Measurements from ENCODE around the gene NBEA.

Gene NBEA

DNA sequence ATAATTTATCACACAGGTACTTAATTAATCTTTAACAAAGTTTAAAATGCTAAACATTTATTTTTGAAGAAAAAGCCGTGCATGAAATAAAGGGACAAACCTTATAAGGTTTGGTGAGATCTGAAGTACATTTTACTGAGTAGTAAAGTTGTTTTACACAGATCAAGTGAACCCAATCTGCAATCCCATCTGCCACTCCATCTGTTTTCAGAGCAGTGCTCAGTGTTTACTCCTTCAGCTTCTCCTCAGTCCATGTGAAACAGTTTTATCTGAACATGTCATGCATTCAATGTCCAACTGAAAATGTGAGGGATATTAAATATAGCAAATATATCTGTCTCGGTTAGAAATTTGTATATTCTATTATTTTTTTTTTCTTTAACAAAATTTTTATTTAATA, 367.6 kb downstream of the NBEA start:
- no peak for TF ChIP-seq JUND (IDR thresholded peaks at IDR 0.05; ENCODE audit: low read depth)
- in situ Hi-C loops (cut with HindIII; ENCODE audit: low pct_unique_long_range_greater_than_20kb, low sequenced_read_pairs): no loop called here
- no peak for DNase-seq (ENCODE audit: low read depth in 1 of 2, low spot score in 1 of 2)

DNA sequence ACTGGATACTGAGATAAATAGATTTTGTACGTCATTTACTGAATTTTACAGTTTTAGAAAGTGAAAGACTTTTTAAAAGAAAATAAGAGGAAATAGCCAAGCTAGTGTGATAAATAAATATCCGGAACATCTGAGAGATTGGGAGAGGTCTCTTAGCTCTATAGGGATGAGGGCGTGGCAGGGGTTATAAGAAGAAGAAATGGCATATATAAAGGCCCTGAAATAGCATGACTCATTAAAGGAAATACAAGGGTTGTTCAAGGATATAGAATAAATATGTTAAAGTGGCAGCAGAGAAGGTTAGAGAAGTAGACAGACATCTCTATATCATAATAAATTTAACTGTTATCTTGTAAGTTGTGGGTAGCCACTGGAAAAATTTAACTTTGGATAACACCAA, 390.1 kb downstream of the NBEA start:
- DNase-seq (ENCODE audit: low read depth in 1 of 2, low spot score in 1 of 2): no peak
- TF ChIP-seq JUND (IDR thresholded peaks at IDR 0.05; ENCODE audit: low read depth): no peak
- in situ Hi-C loops (cut with HindIII; ENCODE audit: low pct_unique_long_range_greater_than_20kb, low sequenced_read_pairs): no loop called here

DNA sequence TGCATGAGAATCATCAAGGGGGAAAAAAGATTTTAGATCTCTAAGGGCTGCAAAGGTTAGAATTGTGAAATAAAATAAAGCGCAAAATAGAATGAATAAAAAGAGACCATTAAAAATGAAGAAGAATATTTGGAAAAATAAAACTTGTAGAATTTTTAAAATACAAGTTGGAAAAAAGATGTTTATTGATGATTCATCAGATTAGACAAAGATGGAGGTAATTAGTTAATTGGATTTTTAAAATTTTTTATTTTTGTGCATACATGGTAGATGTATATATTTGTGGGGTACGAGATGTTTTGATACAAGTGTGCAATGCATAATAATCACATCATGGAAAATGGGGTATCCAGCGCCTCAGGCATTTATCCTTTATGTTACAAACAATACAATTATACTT, 391.1 kb downstream of the NBEA start:
- no peak for TF ChIP-seq JUND (IDR thresholded peaks at IDR 0.05; ENCODE audit: low read depth)
- in situ Hi-C loops (cut with HindIII; ENCODE audit: low pct_unique_long_range_greater_than_20kb, low sequenced_read_pairs): no loop called here
- no peak for DNase-seq (ENCODE audit: low read depth in 1 of 2, low spot score in 1 of 2)

DNA sequence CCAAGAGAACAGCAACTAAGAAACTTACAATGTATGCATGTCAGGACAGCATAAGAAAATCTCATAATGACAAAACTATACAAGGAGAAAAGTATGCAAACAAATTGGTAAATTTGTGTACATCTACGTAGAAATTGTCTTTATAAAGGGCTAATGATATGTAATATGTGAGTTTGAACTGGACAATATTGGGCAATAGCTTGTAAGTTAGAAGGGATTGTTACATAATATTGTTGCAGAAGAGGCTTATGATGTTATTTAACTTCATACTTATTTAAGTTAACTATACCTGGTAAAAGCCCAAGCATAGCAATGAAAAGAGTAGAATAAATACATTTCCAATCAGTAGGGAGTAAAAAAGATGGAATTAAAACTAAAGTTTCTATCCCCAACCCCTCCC, 400.4 kb downstream of the NBEA start:
- DNase-seq (ENCODE audit: low read depth in 1 of 2, low spot score in 1 of 2): no peak
- TF ChIP-seq JUND (IDR thresholded peaks at IDR 0.05; ENCODE audit: low read depth): no peak
- in situ Hi-C loops (cut with HindIII; ENCODE audit: low pct_unique_long_range_greater_than_20kb, low sequenced_read_pairs): no loop called here

DNA sequence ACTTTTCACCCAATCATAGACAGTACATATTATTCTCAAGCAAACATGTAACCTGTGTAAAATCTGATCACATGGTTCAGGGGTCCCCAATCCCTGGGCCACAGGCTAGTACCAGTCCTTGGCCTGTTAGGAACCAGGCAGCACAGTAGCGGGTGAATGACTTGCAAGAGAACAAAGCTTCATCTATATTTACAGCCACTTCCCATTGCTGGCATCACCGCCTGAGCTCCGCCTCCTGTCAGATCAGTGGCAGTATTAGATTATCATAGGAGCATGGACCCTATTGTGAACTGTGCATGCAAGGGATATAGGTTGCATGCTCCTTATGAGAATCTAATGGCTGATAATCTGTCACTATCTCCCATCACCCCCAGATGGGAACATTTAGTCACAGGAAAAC, 401.3 kb downstream of the NBEA start:
- DNase-seq (ENCODE audit: low read depth in 1 of 2, low spot score in 1 of 2): no peak
- no peak for TF ChIP-seq JUND (IDR thresholded peaks at IDR 0.05; ENCODE audit: low read depth)
- in situ Hi-C loops (cut with HindIII; ENCODE audit: low pct_unique_long_range_greater_than_20kb, low sequenced_read_pairs): no loop called here

DNA sequence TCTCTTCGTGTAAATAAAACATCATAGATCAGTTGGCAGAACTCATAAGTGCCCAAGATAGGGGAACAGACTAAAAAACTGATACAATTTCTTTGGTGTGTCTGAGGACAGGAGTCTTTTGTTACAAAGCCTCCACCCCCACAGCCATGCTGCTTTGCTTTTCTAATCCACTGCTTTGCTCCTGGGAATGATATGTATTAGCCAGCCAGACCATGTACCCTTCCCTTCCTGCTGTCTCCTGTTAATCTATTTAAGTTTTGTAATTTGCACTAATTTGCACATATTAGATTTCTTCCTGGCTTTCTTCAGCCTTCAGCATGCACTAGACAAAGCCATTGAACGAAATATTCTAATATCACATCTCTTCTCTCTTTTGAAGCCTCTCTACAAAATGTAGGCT, 403.9 kb downstream of the NBEA start:
- DNase-seq (ENCODE audit: low read depth in 1 of 2, low spot score in 1 of 2): no peak
- in situ Hi-C loops (cut with HindIII; ENCODE audit: low pct_unique_long_range_greater_than_20kb, low sequenced_read_pairs): no loop called here
- no peak for TF ChIP-seq JUND (IDR thresholded peaks at IDR 0.05; ENCODE audit: low read depth)

DNA sequence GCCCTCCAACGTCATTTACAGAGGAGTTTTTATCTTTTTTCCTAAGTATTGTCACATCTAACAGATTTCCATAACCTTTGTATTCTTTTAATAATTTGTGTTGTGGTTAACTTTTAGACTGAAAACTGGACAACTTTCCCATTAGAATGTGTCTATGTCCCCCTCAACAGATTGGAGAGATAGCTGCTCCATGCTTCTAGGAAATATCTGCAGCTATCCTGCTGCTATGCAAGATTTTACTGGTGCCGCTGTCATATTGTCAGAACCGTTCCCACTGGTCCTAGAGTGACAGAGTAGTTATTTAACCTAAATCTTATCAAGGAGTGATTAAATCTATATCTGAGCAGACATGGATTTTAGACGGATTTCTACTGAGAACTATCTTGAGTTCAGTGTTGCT, 404.4 kb downstream of the NBEA start:
- DNase-seq (ENCODE audit: low read depth in 1 of 2, low spot score in 1 of 2): no peak
- in situ Hi-C loops (cut with HindIII; ENCODE audit: low pct_unique_long_range_greater_than_20kb, low sequenced_read_pairs): no loop called here
- TF ChIP-seq JUND (IDR thresholded peaks at IDR 0.05; ENCODE audit: low read depth): no peak

DNA sequence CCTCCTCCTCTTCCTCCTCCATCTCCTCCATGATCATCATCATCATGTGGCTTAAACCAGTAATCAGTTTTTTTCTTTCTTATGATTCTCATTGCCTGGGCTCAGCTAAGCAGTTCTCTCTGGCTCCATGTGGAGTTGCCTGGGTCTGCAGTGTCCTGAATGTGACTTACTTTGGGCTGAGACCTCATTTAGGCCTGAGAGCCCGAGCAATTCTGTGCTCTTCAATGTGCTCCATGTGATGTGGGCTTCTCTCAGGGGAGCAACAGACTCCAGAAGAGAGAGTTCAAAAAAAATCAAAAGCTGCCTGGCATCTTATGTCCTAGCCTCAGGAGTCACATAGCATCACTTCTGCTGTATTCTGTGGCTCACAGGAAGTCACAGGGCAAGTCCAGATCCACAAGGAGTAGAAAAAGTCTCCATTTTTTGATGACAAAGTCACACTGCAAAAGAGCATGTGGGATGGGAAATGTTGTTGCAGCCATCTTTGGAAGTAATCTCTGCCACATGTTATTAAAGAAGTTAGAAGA, 405.7 kb downstream of the NBEA start:
- TF ChIP-seq JUND (IDR thresholded peaks at IDR 0.05; ENCODE audit: low read depth): no peak
- in situ Hi-C loops (cut with HindIII; ENCODE audit: low pct_unique_long_range_greater_than_20kb, low sequenced_read_pairs): no loop called here
- no peak for DNase-seq (ENCODE audit: low read depth in 1 of 2, low spot score in 1 of 2)

DNA sequence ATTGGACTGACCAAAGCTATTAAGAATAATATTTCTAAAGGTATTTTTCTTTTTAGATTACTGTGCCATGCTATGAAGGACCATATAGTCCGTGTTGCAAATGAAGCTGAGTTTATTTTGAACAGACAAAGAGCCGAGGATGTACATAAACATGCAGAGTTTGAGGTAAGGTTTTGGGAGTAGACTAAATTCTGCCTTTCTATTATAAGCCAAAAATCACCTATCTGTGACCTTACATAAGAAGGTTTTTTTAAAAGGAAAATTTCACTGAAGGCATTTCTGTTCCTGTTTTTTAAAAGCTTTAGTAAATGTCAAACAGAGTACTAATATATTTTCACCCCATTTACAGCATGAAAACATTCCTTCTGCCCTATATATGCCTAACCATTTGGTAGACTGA, 407.0 kb downstream of the NBEA start:
- in situ Hi-C loops (cut with HindIII; ENCODE audit: low pct_unique_long_range_greater_than_20kb, low sequenced_read_pairs): no loop called here
- no peak for DNase-seq (ENCODE audit: low read depth in 1 of 2, low spot score in 1 of 2)
- no peak for TF ChIP-seq JUND (IDR thresholded peaks at IDR 0.05; ENCODE audit: low read depth)

DNA sequence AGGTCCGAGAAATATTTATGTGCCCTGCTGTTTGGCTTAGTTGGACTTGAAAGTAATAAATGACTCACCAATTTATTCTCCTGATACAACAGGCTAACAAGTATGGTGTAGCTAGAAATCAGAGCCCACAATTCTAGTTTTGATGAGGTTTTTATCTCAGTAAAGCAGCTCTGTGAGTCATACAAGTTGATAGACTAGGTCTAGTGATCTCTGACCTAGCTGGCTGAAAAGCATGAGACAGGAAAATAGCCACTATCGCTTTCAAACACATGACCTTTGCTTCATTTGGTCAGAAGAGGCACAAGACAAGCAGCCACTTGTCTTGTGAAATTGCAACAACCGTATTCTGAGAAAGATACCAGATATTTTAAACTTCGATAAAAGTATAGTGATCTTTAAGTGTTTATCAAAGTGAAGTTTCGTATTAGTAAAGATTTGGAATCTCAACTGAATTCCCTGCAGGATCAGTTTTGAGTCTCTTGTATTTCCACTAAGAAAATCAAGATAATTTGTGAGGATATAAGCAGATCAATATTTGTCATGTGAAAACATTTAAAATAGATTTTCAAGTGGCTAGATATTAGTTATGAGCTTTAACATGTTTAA, 407.7 kb downstream of the NBEA start:
- in situ Hi-C loops (cut with HindIII; ENCODE audit: low pct_unique_long_range_greater_than_20kb, low sequenced_read_pairs): no loop called here
- no peak for TF ChIP-seq JUND (IDR thresholded peaks at IDR 0.05; ENCODE audit: low read depth)
- DNase-seq (ENCODE audit: low read depth in 1 of 2, low spot score in 1 of 2): no peak

DNA sequence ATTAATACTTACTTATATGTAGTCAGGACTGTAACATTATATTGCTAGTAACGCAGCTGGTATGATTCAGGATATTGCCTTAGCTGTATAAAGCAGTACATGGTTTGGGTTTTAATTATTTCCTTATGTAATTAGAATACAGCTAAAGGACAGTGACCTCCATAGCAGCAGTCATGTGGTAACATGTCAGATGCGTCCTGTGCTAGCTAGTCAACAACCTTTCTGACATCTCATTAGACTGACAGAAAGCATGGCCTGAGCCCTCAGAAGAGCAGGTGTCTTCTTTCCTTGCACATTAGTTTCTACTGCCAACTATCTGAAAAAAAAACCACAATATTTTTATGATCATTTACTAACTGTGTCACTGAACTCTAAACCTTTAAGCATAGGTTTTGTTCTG, 412.2 kb downstream of the NBEA start:
- TF ChIP-seq JUND (IDR thresholded peaks at IDR 0.05; ENCODE audit: low read depth): no peak
- in situ Hi-C loops (cut with HindIII; ENCODE audit: low pct_unique_long_range_greater_than_20kb, low sequenced_read_pairs): no loop called here
- no peak for DNase-seq (ENCODE audit: low read depth in 1 of 2, low spot score in 1 of 2)

DNA sequence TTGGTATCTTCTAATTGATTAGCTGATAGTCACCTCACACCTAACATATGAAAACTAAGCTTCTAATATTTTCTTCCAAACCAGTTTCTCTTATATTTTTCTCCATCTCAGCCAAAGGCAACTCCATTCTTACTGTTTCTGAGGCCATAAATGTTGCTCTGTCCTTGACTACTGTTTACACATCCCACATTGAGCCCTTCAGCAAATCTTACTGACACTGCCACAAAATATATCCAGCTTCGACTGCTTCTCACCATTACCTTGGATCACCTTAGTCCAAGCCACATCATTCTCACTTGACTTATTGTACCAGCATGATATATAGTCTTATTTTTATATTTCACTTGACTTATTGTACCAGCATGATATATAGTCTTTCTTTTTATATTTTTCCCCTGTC, 412.8 kb downstream of the NBEA start:
- DNase-seq (ENCODE audit: low read depth in 1 of 2, low spot score in 1 of 2): no peak
- TF ChIP-seq JUND (IDR thresholded peaks at IDR 0.05; ENCODE audit: low read depth): no peak
- in situ Hi-C loops (cut with HindIII; ENCODE audit: low pct_unique_long_range_greater_than_20kb, low sequenced_read_pairs): no loop called here

DNA sequence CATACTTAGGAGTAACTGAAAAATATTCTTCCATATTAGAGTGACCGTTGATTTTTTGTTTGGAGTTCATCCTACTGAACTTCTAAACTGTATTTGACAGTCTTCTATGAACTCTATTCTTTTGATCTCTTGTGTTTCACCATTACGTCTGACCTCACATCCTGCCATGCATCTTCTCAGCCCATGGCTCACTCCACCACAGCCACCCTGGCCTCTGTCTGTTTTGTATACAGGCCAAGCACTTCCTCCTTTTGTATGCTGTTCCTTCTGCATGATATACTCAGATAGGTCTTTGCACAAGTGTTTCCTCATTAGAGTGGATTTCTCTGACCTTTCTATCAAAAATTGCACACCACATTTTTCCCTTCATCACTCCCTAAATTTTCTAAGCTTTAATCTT, 414.5 kb downstream of the NBEA start:
- in situ Hi-C loops (cut with HindIII; ENCODE audit: low pct_unique_long_range_greater_than_20kb, low sequenced_read_pairs): no loop called here
- DNase-seq (ENCODE audit: low read depth in 1 of 2, low spot score in 1 of 2): no peak
- no peak for TF ChIP-seq JUND (IDR thresholded peaks at IDR 0.05; ENCODE audit: low read depth)

DNA sequence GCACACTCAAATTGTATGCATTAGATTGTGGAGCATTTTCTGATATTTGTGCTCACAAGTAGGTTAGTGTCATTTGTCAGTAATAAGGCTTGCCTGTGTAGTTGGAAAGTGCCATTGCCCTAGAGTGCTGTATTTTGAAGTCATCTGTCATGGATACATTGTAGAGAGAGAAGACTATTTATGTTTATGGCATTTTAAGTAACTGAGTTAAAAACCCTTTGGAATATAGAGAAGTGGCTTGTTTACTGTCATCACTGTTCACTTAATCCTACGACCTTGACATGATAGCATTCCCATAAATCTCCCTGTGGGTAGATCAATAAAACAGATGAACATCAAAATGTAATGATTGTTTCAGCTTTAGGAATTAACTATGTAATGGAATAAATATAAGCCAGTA, 423.8 kb downstream of the NBEA start:
- no peak for TF ChIP-seq JUND (IDR thresholded peaks at IDR 0.05; ENCODE audit: low read depth)
- DNase-seq (ENCODE audit: low read depth in 1 of 2, low spot score in 1 of 2): no peak
- in situ Hi-C loops (cut with HindIII; ENCODE audit: low pct_unique_long_range_greater_than_20kb, low sequenced_read_pairs): no loop called here
